Ovary (tissue), 9 donors: ENCODE data around the gene AFF3. TPM values are rescaled to one million over a fixed set of nuclear protein-coding genes. Genes with fewer than 3 reads are reported as not detected.

Experiments
- DNase-seq, 5 donors: peaks; one replicate each; pipeline ENCODE4 v3.0.0-alpha.2; 2019 to 2020
- H3K27ac ChIP-seq, 2 donors: fragments of 200-600 bp; one replicate each; pipeline versions ENCODE4 v1.5.1 to v1.8.0; 2019 to 2022
- H3K27me3 ChIP-seq: fragments of 200-600 bp; one replicate; pipeline ENCODE4 v1.8.0; 2022
- H3K36me3 ChIP-seq: fragments of 200-600 bp; sonication (generic); one replicate; pipeline ENCODE4 v1.5.1; 2019
- H3K4me1 ChIP-seq: one replicate; pipeline ENCODE4 v1.8.1; 2013; ENCODE audit warnings: mild to moderate bottlenecking, moderate library complexity; ENCODE audit not compliant: insufficient read depth
- H3K4me3 ChIP-seq: fragments of 200-600 bp; sonication (generic); one replicate; pipeline ENCODE4 v1.5.1; 2017
- H3K9me3 ChIP-seq, 2 donors: fragments of 200-600 bp in 1 of 2; sonication (generic) in 1 of 2; one replicate each; pipeline versions ENCODE4 v1.5.1 to v1.8.1; 2013 to 2019; ENCODE audit warnings: mild to moderate bottlenecking in 1 of 2, moderate library complexity in 1 of 2
- CTCF ChIP-seq, 3 donors: fragments of 450-650 bp in 2 of 3; fragments of 200-600 bp in 1 of 3; IDR thresholded peaks; one replicate each; pipeline versions ENCODE4 v1.5.1 to v1.8.0; 2016 to 2022; ENCODE audit warnings: antibody characterized with exemption in 3 of 3, mild to moderate bottlenecking in 1 of 3
- EP300 ChIP-seq: sonication (generic); formaldehyde crosslinking; IDR thresholded peaks from one replicate; pipeline ENCODE4 v1.6.1; 2017; ENCODE audit warnings: antibody characterized with exemption
- POLR2A ChIP-seq: fragments of 450-650 bp; IDR thresholded peaks from one replicate; pipeline ENCODE4 v1.6.1; 2017; ENCODE audit warnings: antibody characterized with exemption, mild to moderate bottlenecking, moderate library complexity
- WGBS, 3 donors: extraction: QIAGEN DNeasy Blood & Tissue Kit in 1 of 3; methylation state at CpG; one replicate each; pipeline versions ENCODE4 v1.1.5 to v1.1.7; 2013 to 2017; 5-methylcytosine and 5-hydroxymethylcytosine counted together
- intact Hi-C, 4 donors: fragments of 100-400 bp; cut with DNase I; formaldehyde crosslinking; loops; one replicate each; pipeline versions ENCODE4 v1.11.0 to v1.15.1; 2022 to 2023
- polyA plus RNA-seq, 2 donors: library from polyadenylated mRNA; stranded (reverse); fragments of 200-250 nt in 1 of 2; fragments of 350-450 nt in 1 of 2; fragmentation: Illumina TruSeq in 1 of 2; extraction: RNeasy Lipid Tissue Mini Kit (QIAGEN cat#74804) in 1 of 2; gene quantifications; one replicate each; pipeline ENCODE4 v1.2.3, GENCODE V29; 2013 to 2014
- total RNA-seq, 7 donors: library from RNA; depleted of rRNA in 2 of 7; stranded (reverse); fragments of >200 nt in 2 of 7; fragmentation: NEBNext Ultra II Directional in 3 of 7; extraction: Animal tissue kit (Norgen Biotek cat#: 25700) in 3 of 7; gene quantifications; one replicate each; pipeline versions ENCODE4 v1.1.0 to v1.2.4, GENCODE V29; 2016 to 2023
- donor health status: DM: no; HTN: no; CAD: no; lungs with moderate emphysema.
- donor health status: DM: no; HTN: no; CAD: no.
- donor health status: Bipolar disorder and iron deficiency.
- donor health status: DM: yes; HTN: yes; CAD: no.
- donor health status: DM: no; HTN: no; CAD: no.
- donor health status: DM: yes; HTN: yes; CAD: no.

The AFF3 gene
- total and polyA plus RNA-seq, 9 donors: 5.9 to 40.8 (median 25.7) TPM

DNA sequence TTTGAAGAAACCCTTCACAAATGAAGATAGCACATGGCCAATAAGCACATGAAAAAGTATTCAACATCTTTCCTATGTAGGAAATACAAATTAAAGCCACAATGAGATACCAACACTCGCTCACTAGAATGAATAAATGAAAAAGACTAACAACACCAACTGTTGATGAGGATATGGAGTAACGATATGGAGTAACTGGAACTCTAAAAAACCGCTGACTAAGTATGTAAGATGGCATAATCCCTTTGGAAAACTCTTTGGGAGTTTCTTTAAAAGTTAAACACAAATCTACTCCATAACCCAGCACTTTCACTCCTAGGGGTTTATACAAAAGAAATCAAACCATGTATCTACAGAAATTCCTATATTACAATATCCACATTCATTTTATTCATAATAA lies 220.5 kb downstream of the AFF3 start:
- Histone ChIP-seq H3K36me3 (no peaks in the 10 kb centered on the region), H3K4me1 (no peaks in the 10 kb centered on the region), H3K27me3 (no peaks in the 10 kb centered on the region), H3K27ac (no peak overlapping the region), H3K9me3 (no peaks in the 10 kb centered on the region), H3K4me3 (no peak overlapping the region)
- no peak for DNase-seq
- intact Hi-C loops: no loop called here
- TF ChIP-seq EP300: no peak
- 93 to 98% (median 95%) methylated on average over 3 of the region's 3 CpGs for WGBS, 3 donors

GRCh38 chr2:99918389-99918788 lies 224.0 kb downstream of the AFF3 start:
- H3K36me3 ChIP-seq: no peaks in the 10 kb centered on the region
- TF ChIP-seq POLR2A (no peak), EP300 (no peak), CTCF (IDR thresholded peaks at IDR 0.05) (no peak)
- no peaks in the 10 kb centered on the region for H3K4me1 ChIP-seq
- H3K9me3 ChIP-seq: no peaks in the 10 kb centered on the region
- H3K4me3 ChIP-seq: no peak overlapping the region
- DNase-seq: no peak
- H3K27me3 ChIP-seq: no peaks in the 10 kb centered on the region
- 94 to 98% (median 94%) methylated on average over 2 of the region's 2 CpGs for WGBS, 3 donors
- no peak overlapping the region for H3K27ac ChIP-seq
- intact Hi-C loops: no loop called here

DNA sequence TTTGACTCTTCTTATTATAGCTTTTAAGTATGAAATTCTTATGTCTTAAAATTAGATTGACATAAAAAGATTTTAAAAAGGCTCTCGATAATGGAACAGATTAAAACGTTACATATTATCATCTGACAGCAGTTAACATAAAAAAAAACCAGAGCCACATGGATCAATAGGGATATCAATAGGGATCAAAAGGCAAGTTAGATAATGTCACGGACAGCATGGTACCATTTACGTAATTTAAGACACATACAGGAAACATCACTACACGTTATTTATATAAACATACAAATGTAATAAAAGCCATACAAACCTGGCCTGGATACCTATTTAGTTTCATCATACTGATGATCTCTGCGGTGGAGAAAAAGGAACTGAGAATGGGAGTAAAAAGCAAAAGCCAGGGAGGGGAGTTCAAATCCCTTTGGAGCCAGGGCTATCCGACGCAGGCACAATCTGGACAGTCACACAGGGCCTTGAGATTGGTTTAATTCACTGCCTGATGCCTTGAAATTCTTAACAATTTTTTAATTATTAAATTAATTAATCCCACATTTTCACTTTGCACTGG lies 227.2 kb downstream of the AFF3 start:
- Histone ChIP-seq H3K27ac (no peak overlapping the region), H3K4me1 (no peaks in the 10 kb centered on the region), H3K27me3 (no peaks in the 10 kb centered on the region), H3K4me3 (no peak overlapping the region), H3K36me3 (no peaks in the 10 kb centered on the region), H3K9me3 (no peaks in the 10 kb centered on the region)
- TF ChIP-seq CTCF (IDR thresholded peaks at IDR 0.05) (no peak), EP300 (no peak), POLR2A (no peak)
- DNase-seq: no peak
- 88 to 92% (median 92%) methylated on average over 8 of the region's 8 CpGs for WGBS, 3 donors
- intact Hi-C loops: no loop called here

DNA sequence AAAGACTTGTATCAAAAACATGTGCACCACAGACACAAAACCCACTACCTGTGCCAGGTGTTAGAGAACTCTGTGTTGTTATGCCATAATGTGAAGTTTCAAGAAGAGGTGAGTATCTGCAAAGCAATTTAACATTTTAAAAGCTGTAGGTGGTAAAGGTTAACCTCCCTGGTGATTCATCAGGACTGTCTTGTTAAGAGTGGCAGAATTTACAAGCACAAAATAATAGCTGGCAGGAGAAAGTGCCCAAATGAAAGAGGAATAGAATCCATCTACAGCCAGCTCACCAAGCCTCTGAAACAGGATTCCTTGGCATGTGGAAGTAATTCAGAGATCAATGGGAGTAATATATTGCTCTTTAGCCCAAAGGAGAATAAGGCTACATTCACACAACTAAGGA lies 230.7 kb downstream of the AFF3 start:
- Histone ChIP-seq H3K36me3 (no peaks in the 10 kb centered on the region), H3K27ac (no peak overlapping the region), H3K27me3 (no peaks in the 10 kb centered on the region), H3K4me3 (no peak overlapping the region), H3K4me1 (no peaks in the 10 kb centered on the region), H3K9me3 (no peaks in the 10 kb centered on the region)
- DNase-seq: no peak
- intact Hi-C loops: no loop called here
- no peak for TF ChIP-seq EP300
- no peak for TF ChIP-seq CTCF (IDR thresholded peaks at IDR 0.05)
- TF ChIP-seq POLR2A: no peak

DNA sequence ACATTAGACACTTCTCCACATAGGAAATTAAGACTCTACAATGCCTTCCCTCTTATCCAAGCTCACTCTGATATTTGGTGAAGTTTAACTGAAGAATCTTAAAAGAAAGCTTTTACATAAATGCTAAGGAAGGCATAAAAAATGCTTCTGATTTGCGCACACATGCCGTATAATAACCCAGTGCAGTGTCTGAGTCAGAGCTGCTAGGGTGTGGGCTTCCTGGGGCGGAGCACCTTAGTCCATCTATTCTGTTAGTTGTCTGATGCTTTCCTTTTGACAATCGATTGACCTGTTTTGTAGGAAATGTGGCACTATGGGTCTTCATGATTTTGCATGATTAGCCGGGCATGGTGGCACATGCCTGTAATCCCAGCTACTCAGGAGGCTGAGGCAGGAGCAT lies 231.5 kb downstream of the AFF3 start:
- no peaks in the 10 kb centered on the region for H3K9me3 ChIP-seq
- H3K4me1 ChIP-seq: no peaks in the 10 kb centered on the region
- H3K36me3 ChIP-seq: no peaks in the 10 kb centered on the region
- no peak for TF ChIP-seq EP300
- no peak for TF ChIP-seq POLR2A
- TF ChIP-seq CTCF (IDR thresholded peaks at IDR 0.05): no peak
- intact Hi-C loops: no loop called here
- no peaks in the 10 kb centered on the region for H3K27me3 ChIP-seq
- H3K4me3 ChIP-seq: no peak overlapping the region
- H3K27ac ChIP-seq: no peak overlapping the region
- no peak for DNase-seq
- WGBS, 3 donors: 92 to 98% (median 94%) methylated on average over 5 of the region's 5 CpGs
